ENCODE results near the gene PCDH7.

The PCDH7 gene

GRCh38 chr4:30722092-30722358 is 1.9 kb downstream of the PCDH7 start:
- TF ChIP-seq TAF1 (IDR thresholded peaks at IDR 0.05; ENCODE audit: borderline replicate concordance, insufficient read depth, low read length) (no peak), REST (IDR thresholded peaks at IDR 0.05; ENCODE audit: insufficient read depth in 1 of 2, low read depth in 2 of 2, low read length in 2 of 2) (no peak), FOXP2 (optimal IDR thresholded peaks at IDR 0.05; ENCODE audit: borderline replicate concordance, extremely low read depth, extremely low read length, insufficient read depth) (no peak), POLR2AphosphoS5 (IDR thresholded peaks at IDR 0.05; ENCODE audit: low read depth, low read length) (no peak), SIN3A (IDR thresholded peaks at IDR 0.05; ENCODE audit: borderline replicate concordance, insufficient read depth, low read length) (no peak)

DNA sequence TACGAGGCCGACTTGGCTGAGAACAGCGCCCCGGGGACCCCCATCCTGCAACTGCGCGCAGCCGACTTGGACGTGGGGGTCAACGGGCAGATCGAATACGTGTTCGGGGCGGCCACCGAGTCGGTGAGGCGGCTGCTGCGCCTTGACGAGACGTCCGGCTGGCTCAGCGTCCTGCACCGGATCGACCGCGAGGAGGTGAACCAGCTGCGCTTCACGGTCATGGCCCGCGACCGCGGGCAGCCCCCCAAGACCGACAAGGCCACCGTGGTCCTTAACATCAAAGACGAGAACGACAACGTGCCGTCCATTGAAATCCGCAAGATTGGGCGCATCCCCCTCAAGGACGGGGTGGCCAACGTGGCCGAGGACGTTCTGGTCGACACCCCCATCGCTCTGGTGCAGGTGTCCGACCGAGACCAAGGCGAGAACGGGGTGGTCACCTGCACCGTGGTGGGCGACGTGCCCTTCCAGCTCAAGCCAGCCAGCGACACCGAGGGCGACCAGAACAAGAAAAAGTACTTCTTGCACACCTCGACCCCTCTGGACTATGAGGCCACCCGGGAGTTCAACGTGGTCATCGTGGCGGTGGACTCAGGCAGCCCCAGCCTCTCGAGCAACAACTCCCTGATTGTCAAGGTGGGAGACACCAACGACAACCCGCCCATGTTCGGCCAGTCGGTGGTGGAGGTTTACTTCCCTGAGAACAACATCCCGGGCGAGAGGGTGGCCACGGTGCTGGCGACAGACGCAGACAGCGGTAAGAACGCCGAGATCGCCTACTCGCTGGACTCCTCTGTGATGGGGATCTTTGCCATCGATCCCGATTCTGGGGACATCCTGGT is 2.4 kb downstream of the PCDH7 start:
- TF ChIP-seq SIN3A (IDR thresholded peaks at IDR 0.05; ENCODE audit: borderline replicate concordance, insufficient read depth, low read length), result no peak
- no peak for TF ChIP-seq TAF1 (IDR thresholded peaks at IDR 0.05; ENCODE audit: borderline replicate concordance, insufficient read depth, low read length)
- no peak for TF ChIP-seq POLR2AphosphoS5 (IDR thresholded peaks at IDR 0.05; ENCODE audit: low read depth, low read length)
- no peak for TF ChIP-seq REST (IDR thresholded peaks at IDR 0.05; ENCODE audit: insufficient read depth in 1 of 2, low read depth in 2 of 2, low read length in 2 of 2)
- no peak for TF ChIP-seq FOXP2 (optimal IDR thresholded peaks at IDR 0.05; ENCODE audit: borderline replicate concordance, extremely low read depth, extremely low read length, insufficient read depth)

DNA sequence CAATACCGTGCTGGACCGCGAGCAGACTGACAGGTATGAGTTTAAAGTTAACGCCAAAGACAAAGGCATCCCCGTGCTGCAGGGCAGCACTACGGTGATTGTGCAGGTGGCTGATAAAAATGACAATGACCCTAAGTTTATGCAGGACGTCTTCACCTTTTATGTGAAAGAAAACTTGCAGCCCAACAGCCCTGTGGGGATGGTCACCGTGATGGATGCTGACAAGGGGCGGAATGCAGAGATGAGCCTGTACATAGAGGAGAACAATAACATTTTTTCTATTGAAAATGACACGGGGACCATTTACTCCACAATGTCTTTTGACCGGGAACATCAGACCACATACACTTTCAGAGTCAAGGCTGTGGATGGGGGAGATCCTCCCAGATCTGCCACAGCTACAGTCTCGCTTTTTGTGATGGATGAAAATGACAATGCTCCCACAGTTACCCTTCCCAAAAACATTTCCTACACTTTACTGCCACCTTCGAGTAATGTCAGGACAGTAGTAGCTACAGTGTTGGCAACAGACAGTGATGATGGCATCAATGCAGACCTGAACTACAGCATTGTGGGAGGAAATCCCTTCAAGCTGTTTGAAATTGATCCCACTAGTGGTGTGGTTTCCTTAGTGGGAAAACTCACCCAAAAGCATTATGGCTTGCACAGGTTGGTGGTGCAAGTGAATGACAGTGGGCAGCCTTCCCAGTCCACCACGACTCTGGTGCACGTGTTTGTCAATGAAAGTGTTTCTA is 3.2 kb downstream of the PCDH7 start:
- TF ChIP-seq REST (IDR thresholded peaks at IDR 0.05; ENCODE audit: insufficient read depth in 1 of 2, low read depth in 2 of 2, low read length in 2 of 2), result no peak

- no peak for TF ChIP-seq TAF1 (IDR thresholded peaks at IDR 0.05; ENCODE audit: borderline replicate concordance, insufficient read depth, low read length)
- TF ChIP-seq POLR2AphosphoS5 (IDR thresholded peaks at IDR 0.05; ENCODE audit: low read depth, low read length), result no peak
- no peak for TF ChIP-seq FOXP2 (optimal IDR thresholded peaks at IDR 0.05; ENCODE audit: borderline replicate concordance, extremely low read depth, extremely low read length, insufficient read depth)
- TF ChIP-seq REST (IDR thresholded peaks at IDR 0.05; ENCODE audit: insufficient read depth in 1 of 2, low read depth in 2 of 2, low read length in 2 of 2), result no peak
- no peak for TF ChIP-seq SIN3A (IDR thresholded peaks at IDR 0.05; ENCODE audit: borderline replicate concordance, insufficient read depth, low read length)
Observed at GRCh38 chr4:30724247-30724646, 4.1 kb downstream of the PCDH7 start.

All from PFSK-1 (cell line).